Stimulated activated CD8-positive, alpha-beta memory T cell treated with anti-CD3 and anti-CD28 coated beads, Interleukin-15, amount 100 ng/mL, for 24 hours (primary cell): ENCODE measurements around the gene MGME1.

ENCODE experiments used
- DNase-seq: peaks from one replicate; pipeline ENCODE4 v3.0.0-alpha.2; 2020; ENCODE audit warnings: low read depth

Gene MGME1, protein sequence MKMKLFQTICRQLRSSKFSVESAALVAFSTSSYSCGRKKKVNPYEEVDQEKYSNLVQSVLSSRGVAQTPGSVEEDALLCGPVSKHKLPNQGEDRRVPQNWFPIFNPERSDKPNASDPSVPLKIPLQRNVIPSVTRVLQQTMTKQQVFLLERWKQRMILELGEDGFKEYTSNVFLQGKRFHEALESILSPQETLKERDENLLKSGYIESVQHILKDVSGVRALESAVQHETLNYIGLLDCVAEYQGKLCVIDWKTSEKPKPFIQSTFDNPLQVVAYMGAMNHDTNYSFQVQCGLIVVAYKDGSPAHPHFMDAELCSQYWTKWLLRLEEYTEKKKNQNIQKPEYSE

DNA sequence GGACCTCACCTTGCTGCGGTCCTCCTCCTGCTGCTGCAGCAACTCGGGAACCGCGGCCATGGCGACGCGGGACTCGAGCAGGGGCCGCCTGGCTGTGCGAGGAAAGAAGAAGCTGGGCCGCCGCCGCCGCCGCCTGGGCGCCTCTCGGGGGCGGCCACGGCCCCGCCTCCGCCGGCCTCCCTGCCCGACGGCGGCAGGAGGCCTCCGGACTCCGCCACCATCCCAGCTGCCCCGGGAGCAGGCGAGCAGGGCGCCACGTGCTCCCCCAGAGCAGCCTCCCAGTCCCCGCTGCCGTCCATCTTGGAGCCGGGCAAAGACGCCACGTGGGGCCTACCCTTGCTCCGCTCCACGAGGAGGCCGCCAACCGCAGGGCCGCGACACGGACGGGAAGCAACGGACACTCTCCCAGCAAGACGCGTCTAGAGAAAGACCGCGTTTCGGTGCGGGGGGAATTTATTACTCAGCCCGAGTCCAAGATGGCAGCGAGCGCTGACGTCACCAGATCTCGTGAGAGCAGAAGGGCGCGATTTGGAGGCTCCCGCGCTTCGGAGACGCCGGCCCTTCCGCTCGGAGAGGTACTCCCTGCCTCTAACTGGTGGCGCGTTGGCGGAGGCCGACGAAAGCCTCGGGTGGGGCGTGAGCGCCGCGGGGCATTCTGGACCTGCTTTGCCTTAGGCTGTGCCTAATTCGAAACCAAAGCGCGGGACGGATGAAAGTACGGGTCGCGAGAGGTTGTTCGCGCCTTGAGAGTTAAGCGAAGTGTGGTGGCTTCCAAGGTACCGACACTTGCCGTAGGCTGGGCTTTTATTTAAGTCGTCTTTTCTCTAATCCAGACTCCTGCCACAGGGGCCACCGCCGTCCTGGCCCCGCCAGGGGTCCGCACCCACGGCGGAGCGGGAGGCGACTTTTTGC is at the start of gene MGME1, which contains the start of gene SNX5:
Gene MGME1, plus strand, starts transcription at position 653 of the 912 bp plus-strand sequence. CDS start 842 bp downstream, outside the sequence.
Gene SNX5, minus strand, starts transcription at position 429 of the 912 bp plus-strand sequence. Its CDS starts 369 bp downstream, at position 60.
- DNase-seq = peak; percentile 98

DNA sequence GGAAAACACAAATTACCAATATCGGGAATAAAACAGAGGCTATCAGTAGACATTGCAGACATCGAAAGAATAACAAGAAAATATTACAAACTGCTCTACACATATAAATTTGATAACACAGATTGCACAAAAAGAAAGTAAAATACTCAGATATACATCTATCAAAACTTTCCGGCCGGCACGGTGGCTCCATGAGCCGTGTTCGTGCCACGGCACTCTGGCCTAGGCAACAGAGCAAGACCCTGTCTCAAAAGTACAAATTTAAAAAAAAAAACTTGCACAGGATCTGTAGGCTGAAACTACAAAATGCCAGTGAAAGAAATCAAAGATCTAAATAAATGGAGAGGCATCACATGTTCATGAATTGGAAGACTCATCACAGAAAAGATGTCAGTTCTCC is 49.7 kb upstream of the MGME1 start:
- DNase-seq = no peak

DNA sequence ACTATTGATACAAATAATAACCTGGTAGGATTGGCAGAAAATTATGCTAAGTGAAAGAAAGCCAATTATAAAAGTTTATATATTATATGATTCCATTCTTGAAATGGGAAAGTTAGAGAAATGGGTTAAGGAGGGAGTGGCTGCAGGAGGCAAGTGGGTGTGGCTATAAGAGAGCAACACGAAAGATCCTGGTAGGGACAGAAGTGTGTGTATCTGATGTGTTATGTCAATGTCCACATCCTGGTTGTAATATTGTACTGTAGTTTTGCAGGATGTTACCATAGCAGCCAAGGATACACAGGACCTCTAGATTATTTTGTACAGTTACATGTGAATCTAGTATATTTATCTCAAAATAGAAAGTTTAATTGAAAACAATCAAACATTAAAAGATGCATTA is 47.0 kb upstream of the MGME1 start:
- no peak for DNase-seq

DNA sequence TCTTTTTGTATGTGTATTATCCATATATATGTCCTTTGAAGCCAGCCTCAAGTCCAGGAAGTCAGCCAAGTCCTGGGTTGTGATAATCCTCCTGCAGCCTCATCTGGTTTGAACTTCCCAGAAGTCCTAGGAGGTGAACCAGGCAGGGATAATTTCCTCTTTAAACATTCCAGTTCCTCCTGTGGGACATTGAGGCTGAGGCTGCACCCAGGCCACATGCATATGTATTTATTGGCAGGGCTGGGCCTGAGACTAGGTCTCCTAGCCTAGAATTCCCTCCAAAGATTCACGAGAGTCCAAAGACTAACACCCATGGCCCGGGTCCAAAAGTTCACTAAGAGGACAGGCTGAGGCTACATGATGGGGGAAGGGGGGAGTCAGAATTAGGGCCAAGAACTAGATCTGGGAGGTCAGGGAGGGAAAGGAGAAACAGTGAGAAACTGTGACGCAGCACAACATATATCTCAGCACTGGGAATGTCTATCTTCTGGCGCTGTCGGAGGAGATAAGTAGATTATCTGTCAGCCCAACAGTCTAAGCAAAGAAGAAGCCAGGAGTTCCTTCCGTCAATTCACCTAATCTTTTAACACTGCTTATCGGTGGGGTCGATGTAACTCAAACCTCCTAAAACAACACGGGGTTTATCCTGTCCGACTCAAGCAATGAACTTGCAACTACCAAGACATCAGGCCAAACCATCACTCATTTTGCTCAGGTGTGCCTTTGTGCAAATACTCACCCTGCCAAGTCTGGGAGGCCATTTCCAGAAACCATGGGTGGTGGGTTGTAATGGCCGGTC is 43.5 kb upstream of the MGME1 start:
- no peak for DNase-seq

DNA sequence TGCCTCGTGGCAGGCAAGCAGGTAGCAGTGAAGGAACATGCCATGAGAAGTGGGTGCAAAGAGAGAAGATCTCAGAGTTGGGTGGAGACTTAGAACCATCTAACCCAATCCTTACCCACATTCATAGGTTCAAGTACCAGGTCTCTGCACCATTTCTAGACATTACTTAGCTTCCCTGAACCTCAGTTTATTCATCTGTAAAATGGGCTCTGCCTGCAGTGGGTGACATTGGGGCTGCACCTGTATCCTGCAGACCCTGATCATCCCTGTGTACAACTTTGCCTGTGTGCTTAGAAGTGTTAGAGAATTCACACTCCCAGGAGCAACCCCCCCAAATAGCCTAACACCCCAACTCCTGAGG is 42.9 kb upstream of the MGME1 start:
- DNase-seq = no peak

DNA sequence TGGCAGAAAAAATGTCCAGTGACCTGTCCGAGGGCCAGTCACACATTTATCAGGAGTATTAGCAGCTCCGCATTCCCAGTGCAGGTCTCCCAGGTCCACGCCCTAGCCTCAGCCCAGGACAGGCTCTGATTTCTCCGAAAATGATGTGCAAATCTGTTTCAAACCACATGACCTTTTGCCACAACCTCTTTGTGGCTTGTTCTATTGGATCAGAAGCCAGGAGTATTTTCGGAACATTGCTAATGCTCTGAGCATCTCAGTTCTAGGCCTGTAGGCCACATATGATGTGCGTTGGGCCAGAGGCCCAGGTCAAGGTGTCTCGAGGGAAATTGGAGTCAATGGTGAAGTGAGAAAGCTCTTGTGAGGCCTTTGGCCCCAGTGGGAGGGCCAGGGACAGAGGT is 40.6 kb upstream of the MGME1 start:
- DNase-seq = no peak

DNA sequence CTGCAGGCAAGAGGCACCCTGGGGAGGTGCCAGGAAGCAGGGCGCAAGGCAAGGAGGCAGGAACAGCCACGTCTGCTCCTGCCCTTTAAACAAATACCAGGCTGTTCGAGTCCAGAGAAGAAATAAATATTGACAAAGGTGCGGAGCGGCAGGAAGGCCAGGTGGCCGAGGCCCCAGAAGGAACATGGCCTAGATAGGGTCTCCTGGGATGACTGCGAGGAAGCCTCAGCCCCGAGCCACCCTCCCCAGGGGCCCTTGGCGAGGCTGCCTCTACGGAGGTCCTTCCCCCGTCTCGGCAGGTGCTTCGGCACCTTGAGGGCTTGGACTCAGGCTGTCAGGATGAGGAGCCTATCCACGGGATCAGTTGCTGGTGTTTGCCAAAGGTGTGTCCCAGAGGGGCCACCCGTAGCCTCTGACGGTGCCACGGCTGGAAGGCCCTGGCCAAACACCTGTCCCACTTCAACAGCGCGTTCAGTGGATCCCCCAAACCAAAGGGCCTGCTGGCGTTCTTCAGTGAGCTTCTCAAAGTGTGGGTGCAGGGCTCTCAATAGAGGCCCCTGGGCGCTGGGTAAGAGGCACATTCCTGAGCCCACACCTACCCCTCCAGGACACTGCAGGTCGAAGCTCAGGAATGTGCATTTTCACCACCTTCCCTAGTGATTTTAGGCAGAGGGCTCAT is 40.0 kb upstream of the MGME1 start:
- DNase-seq = no peak

DNA sequence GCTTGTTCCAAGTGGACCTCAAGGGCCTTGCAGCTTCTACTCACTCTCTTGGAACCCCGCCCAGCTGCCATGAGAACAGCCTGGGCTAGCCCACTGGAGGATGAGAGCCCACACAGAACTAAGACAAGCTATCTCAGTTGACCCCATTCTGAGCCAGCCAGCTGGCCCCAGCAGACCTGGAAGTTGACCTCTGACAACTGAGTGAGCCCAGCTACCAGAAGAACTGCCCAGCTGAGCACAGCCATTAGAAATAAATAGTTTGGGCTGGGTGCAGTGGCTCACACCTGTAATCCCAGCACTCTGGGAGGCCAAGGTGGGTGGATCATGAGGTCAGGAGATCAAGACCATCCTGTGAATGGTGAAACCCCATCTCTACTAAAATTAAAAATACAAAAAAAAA is 37.3 kb upstream of the MGME1 start:
- no peak for DNase-seq

DNA sequence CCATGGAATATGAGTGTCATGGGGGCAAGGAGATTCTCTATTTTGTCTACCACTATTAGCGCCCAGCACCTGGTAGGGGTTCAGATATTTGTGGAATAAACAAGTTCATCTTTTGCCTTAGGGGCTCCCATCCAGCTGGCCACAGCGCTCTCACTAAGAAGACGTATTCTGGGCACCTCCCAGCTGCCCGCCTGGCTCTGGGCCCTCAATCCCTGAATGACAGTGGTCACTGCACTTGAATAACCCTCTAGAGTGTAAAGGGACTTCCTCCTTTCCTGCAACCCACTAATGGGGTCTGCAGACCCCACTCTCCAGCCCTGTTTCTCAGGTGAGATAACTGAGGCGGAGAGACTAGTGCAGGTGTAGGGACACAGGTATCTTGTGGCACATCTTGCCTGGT is 36.4 kb upstream of the MGME1 start:
- DNase-seq = no peak

DNA sequence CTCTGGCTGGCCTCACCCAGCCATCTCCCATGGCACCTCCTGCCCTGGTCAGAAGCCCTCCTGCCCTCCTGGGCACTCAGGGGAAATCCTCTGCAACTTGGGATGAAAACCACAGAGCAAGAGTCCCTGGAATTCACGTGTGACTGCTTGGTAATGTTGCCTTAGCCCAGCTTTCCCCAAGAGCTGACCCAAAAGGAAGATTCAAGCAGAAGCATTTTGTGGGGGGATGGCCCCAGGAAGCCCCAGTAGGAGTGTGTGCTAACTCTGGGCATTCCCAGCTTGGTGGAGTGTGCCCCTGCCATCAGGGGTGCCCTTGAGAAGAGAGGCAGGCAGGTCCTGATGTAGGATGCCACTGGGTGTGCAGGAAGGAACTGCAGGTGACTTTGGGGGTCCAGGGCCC is 35.7 kb upstream of the MGME1 start:
- no peak for DNase-seq

DNA sequence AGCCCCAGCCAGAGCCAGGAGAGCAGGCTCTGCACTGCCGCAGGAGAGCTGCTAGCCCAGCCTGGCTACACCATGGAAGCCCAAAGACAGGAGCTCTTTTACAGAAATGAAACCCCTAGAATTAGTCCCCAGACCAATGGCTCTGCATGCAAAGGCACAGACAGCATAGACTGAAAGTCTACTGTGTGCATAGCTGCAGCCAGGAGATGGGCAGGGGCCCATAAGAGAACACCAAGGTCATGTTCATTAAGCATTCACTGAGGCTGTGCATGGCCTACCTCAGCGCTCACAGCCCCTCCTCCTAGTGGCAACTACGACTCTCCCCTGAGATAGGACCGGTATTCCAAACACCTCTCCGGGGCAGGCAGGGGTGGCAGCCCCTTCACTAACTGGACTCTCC is 35.1 kb upstream of the MGME1 start:
- DNase-seq = no peak

DNA sequence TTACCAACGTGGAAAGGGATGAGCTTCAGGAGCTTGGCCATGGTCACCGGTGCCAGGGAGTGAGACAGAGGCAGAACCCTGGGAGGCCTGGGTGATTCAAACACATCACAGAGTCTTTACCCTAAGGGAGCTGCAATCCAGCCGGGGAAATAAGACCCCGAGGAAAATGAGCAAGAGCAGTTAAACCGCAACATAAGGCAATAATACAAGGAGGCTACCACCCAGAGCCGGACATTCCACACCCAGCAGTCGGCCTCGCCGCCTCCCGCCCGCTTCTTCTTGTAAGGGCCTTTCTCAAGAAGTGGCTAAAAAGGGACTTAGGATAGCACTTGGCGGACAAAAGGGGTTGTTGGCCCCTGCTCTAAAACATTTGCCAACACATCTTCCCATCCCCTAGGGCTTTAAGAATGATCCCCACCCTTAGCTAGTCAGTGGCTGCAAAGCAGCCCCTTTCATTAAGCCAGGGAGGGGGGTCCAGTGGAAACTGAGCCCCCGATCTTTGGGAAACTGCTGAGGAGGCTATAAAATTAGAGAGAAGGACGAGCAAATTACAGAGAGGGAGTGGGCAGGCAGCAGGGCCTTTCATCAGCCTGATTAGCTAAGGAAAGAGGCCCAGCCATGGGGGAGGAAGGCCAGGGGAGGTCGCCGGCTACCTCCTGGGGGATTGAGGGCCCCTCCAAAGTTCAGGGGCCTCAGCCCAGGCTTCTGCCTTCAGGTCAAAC is 34.5 kb upstream of the MGME1 start:
- no peak for DNase-seq

DNA sequence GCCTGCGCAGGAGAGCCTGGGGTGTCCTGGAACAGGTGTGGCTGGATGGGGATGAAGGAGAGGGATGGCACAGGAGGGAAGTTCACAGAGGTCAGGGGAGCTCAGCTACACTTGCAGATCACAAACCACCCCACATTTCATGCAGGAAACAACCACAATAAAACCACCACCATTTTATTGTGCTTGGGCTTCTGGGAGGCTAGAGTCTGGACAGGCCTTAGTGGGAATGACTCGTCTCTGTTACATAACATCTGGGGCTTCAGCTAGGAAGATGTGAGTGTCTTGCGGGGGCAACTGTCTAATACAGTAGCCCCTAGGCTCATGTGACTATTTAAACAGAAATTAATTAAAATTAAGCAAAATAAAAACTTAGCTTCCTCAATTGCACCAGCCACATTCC is 33.6 kb upstream of the MGME1 start:
- no peak for DNase-seq

DNA sequence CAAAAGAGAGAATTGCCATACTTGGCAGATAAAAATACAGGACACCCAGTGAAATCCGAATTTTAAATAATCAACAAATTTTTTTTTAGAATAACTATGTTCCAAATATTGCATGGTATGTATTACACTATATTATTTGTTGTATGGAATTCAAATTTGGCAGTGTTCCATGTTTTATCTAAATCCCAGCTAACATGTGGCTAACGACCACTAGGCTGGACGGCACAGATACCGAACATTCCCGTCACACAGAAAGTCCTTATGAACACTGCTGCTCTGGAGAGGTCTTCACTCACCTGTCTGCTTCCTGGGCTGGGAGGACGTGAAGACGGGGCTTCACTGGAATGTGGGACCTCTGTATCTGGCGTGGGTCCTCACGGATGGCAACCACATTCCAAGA is 33.1 kb upstream of the MGME1 start:
- no peak for DNase-seq

DNA sequence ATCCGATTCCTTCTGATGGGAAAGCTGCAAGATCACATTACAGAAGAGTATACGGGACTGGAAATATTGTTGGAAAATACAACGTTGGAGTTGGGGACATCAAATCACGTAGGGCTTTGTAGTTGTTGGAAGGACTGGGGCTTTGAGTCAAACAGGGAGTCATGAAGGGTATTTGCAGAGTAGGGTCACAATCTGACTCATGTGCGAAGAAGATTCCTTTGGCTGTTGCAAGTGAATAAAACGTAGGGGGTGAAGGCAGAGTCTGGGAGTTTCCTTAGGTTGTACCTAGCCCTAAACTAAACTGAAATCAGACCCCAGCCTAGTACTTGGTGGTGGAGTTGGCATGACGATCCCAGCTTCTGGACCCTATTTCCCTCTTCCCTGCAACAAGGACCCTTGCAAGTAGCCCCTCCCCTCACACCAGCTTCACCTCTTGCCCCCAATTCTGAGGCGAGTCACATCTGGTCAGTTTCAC is 32.5 kb upstream of the MGME1 start:
- DNase-seq = no peak

DNA sequence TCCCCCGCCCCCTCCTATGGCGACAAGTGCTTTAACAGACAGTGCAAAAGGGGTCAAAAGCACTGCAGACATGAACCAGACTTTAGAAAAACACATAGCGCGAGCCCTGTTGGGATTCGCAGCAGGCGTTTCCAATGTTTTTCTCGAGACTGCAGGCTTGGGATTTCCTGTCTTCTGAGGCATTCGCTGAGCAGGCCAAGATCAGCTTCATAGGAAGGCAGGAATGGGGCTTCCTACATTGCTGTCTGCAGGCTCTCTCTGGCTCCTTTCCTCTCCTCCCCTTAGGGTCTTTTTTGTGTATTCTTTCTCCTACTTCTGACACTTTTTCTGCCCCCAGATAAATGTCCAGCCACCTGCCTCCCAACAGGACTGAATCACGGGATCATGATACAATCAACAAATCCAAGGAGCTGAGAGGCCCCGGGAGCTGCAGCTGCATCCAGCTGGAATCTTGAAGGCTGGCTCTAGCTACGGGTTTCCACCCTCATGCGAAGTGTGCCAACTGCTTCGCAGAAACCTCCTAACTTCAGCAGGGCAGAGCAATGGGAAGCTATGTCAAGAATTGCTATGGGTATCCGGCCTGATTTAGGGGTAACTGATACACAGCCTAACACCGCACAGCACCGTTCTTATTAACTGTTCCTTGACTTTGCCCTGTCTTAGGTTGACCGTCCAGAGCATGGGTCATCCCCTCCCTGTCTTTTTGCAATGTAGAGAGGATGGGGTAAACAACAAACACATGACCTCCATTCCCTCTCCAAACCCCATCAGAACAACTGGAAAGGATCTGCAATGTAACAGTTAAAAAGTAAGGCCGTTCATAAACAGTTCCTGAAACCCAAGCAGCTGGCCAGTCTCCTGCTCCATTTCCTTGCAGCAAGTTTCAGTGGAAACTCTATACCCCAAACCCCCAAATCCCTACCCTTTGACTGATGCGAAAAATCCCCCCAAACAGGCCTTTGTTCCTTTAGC is 31.8 kb upstream of the MGME1 start:
- DNase-seq = no peak

DNA sequence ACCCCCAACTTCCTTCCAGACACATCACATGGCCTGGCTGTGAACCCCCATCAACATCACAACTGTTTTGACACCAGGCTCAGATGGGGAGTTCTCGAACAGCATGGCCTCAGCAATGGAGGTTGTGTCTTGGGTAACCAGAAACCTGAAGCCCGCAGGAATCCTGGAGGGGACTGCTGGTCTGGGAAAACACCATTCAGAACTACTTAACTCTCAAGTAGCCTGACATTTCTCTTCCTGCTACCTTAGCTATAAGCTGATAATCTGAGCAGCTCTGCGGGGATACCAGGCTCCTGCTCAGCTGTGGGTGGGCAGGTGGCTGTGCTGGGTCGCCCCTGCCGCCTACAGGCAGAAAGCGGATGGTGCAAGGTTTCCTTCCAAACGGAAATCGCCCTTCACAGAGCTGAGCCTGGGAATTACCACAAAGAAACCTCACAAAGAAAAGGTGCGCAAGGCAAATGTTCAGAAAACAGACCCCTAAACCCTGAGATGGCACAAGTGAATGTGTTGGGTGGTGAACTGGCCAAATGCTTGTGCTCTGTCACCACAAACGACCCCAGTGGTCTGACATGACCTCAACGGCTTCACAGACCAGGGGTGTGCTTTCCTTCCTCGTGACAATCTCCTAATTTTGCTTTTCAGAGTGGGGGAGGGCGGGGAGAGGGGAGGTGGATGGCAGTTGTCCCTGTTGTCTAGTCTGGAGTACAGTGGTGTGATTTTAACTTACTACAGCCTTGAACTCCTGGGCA is 29.8 kb upstream of the MGME1 start:
- no peak for DNase-seq

DNA sequence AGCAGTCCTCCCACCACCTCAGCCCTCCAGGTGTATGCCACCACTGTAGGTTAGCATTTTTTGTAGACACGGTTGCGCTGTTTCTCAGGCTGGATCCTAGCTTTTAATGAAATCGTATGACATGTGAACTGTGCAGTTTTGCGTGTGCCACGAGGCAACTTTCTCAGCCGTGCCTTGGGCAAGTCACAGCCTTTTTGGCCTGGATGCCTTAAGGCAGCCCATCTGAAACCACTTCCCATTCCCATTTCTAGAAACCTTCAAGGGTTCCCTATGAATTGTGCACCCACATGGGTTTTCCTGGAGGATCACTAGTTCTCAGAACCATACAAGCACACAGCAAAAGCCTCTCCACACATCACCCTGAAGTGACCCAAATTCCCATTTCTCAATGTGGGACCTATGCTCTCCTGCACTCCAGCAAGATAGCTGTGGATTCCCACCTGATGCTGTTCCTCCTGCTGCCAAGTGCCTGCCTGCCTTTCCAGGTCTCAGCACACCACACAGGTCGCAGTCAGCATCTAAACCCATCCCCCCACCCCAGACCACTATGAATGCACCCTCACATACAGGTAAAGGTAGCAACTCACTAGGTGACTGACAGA is 29.1 kb upstream of the MGME1 start:
- DNase-seq = no peak
